HG03039 (cell line): Measurements from ENCODE around the gene COL1A2.

Experiments used
- ATAC-seq: cut with Tn5 transposase; IDR thresholded peaks from one replicate; pipeline ENCODE4 v1.9.1; 2021; ENCODE audit warnings: mild to moderate bottlenecking, moderate library complexity; ENCODE audit not compliant: unreplicated experiment

Gene COL1A2

GRCh38 chr7:94382132-94382531, 12.6 kb upstream of the COL1A2 start:
- no peak for ATAC-seq

GRCh38 chr7:94382746-94383145, 11.9 kb upstream of the COL1A2 start:
- no peak for ATAC-seq

- ATAC-seq, result no peak
Observed at GRCh38 chr7:94384315-94384714, 10.4 kb upstream of the COL1A2 start.

- ATAC-seq, result no peak
Observed at GRCh38 chr7:94386416-94386815, 8.3 kb upstream of the COL1A2 start.

- no peak for ATAC-seq
Observed at GRCh38 chr7:94388540-94388939, 6.2 kb upstream of the COL1A2 start.

- ATAC-seq, result no peak
Observed at GRCh38 chr7:94389381-94389780, 5.3 kb upstream of the COL1A2 start.

GRCh38 chr7:94391726-94392392, 2.8 kb upstream of the COL1A2 start:
- ATAC-seq, result peak; percentile 64

- no peak for ATAC-seq
Observed at GRCh38 chr7:94392393-94392786, 2.3 kb upstream of the COL1A2 start.

GRCh38 chr7:94393246-94394108, 1.2 kb upstream of the COL1A2 start:
- ATAC-seq, result no peak

GRCh38 chr7:94394109-94394436, 622 bp upstream of the COL1A2 start:
- no peak for ATAC-seq

- peak; percentile 79 for ATAC-seq
Observed at GRCh38 chr7:94395141-94396036, 694 bp downstream of the COL1A2 start.

- ATAC-seq, result no peak
Observed at GRCh38 chr7:94396037-94396431, 1.3 kb downstream of the COL1A2 start.

GRCh38 chr7:94396596-94396995, 1.9 kb downstream of the COL1A2 start:
- no peak for ATAC-seq

- no peak for ATAC-seq
Observed at GRCh38 chr7:94397722-94398121, 3.0 kb downstream of the COL1A2 start.

- no peak for ATAC-seq
Observed at GRCh38 chr7:94398841-94399240, 4.1 kb downstream of the COL1A2 start.

GRCh38 chr7:94400022-94400421, 5.3 kb downstream of the COL1A2 start:
- ATAC-seq, result no peak

GRCh38 chr7:94400643-94401427, 6.1 kb downstream of the COL1A2 start:
- ATAC-seq, result no peak

- ATAC-seq, result no peak
Observed at GRCh38 chr7:94401428-94401814, 6.7 kb downstream of the COL1A2 start.

GRCh38 chr7:94403546-94403945, 8.9 kb downstream of the COL1A2 start:
- ATAC-seq, result no peak

- ATAC-seq, result no peak
Observed at GRCh38 chr7:94405506-94405905, 10.8 kb downstream of the COL1A2 start.

GRCh38 chr7:94406696-94407095, 12.0 kb downstream of the COL1A2 start:
- ATAC-seq, result no peak
